CD4-positive, alpha-beta T cell treated with Interleukin-17A for 1 hour (primary cell): Measurements from ENCODE around the gene JADE3.
A peak's percentile ranks its signal among the peaks of the same experiment; 100 is the strongest.

Source experiments
- DNase-seq: peaks from one replicate; pipeline ENCODE4 v3.0.0-alpha.2; 2020

Gene JADE3

GRCh38 chrX:47047989-47048388, 135.8 kb downstream of the JADE3 start:
- DNase-seq, result no peak

GRCh38 chrX:47059142-47059874, 147.1 kb downstream of the JADE3 start:
- DNase-seq, result no peak

- DNase-seq, result no peak
Measured at GRCh38 chrX:47060708-47061107, 148.5 kb downstream of the JADE3 start.

- DNase-seq, result no peak
Measured at GRCh38 chrX:47061238-47061919, 149.2 kb downstream of the JADE3 start.

GRCh38 chrX:47063179-47063578, 151.0 kb downstream of the JADE3 start:
- DNase-seq, result no peak

- no peak for DNase-seq
Measured at GRCh38 chrX:47068214-47068613, 156.0 kb downstream of the JADE3 start.

- no peak for DNase-seq
Measured at GRCh38 chrX:47068720-47069119, 156.5 kb downstream of the JADE3 start.

GRCh38 chrX:47078129-47079043, 166.2 kb downstream of the JADE3 start, which contains the start of gene RGN:
Gene RGN (plus strand): TSS chrX:47078443. CDS start chrX:47081145, 2,702 bp downstream.
- DNase-seq, result no peak

- no peak for DNase-seq
Measured at GRCh38 chrX:47080215-47080914, 168.1 kb downstream of the JADE3 start.

- no peak for DNase-seq
Measured at GRCh38 chrX:47080915-47081236, 168.7 kb downstream of the JADE3 start.

- no peak for DNase-seq
Measured at GRCh38 chrX:47091149-47091775, 179.0 kb downstream of the JADE3 start.

GRCh38 chrX:47093248-47093647, 181.0 kb downstream of the JADE3 start:
- peak; percentile 16 for DNase-seq

GRCh38 chrX:47093860-47094259, 181.6 kb downstream of the JADE3 start:
- DNase-seq, result no peak

- no peak for DNase-seq
Measured at GRCh38 chrX:47097018-47097417, 184.8 kb downstream of the JADE3 start.

- DNase-seq, result no peak
Measured at GRCh38 chrX:47098338-47099094, 186.3 kb downstream of the JADE3 start.

- DNase-seq, result no peak
Measured at GRCh38 chrX:47101206-47101605, 189.0 kb downstream of the JADE3 start.
